Activated T-cell treated with anti-CD3 and anti-CD28 coated beads, Interleukin-2, amount 50 U/mL, for 72 hours (primary cell): ENCODE data around the gene FAH. TPM values are rescaled to one million over a fixed set of nuclear protein-coding genes. Genes with fewer than 3 reads are reported as not detected.
"Not testable (repeated sequence)": the region's sequence is repeated elsewhere in the genome, so short reads cannot be mapped to it uniquely, and the experiment has no call there.

Experiments used
- ATAC-seq, 2 donors: fragments of 150-1000 bp; cut with Tn5 transposase; replicated peaks in 1 of 2; 2 replicates each; pipeline ENCODE4 v1.10.0; 2021; ENCODE audit warnings: moderate library complexity in 2 of 2, mild to moderate bottlenecking in 1 of 2
- DNase-seq, 2 donors: peaks; one replicate each; pipeline ENCODE4 v3.0.0; 2021 to 2022; ENCODE audit warnings: mixed read lengths in 1 of 2
- H3K27ac Mint-ChIP-seq: one replicate; pipeline ENCODE4 v1.8.0; 2022; ENCODE audit warnings: mild to moderate bottlenecking, moderate library complexity, mixed read lengths
- H3K27me3 Mint-ChIP-seq: one replicate; pipeline ENCODE4 v1.8.0; 2022; ENCODE audit warnings: low read depth, mixed read lengths
- H3K36me3 Mint-ChIP-seq, 2 donors: one replicate each; pipeline ENCODE4 v1.8.0; 2022; ENCODE audit warnings: mixed read lengths in 2 of 2, mild to moderate bottlenecking in 1 of 2; ENCODE audit not compliant: insufficient read depth in 2 of 2
- H3K4me1 Mint-ChIP-seq: one replicate; pipeline ENCODE4 v1.8.0; 2022; ENCODE audit warnings: low read depth, mixed read lengths
- H3K4me3 Mint-ChIP-seq, 2 donors: one replicate each; pipeline ENCODE4 v1.8.0; 2022; ENCODE audit warnings: mild to moderate bottlenecking in 2 of 2, mixed read lengths in 2 of 2, moderate library complexity in 2 of 2
- H3K9me3 Mint-ChIP-seq, 2 donors: one replicate each; pipeline ENCODE4 v1.8.0; 2022; ENCODE audit warnings: mixed read lengths in 2 of 2
- total RNA-seq, 2 donors: library from RNA; stranded (reverse); gene quantifications; one replicate each; pipeline ENCODE4 v1.2.3, GENCODE V29; 2022

FAH gene
- total RNA-seq, 2 donors from 2014 or later: 66.3 to 74.3 TPM

GRCh38 chr15:80154336-80154735 is 1.5 kb downstream of the FAH start:
- H3K4me3 Mint-ChIP-seq: peak overlapping the region; percentile 81 to 91
- peaks cover under 1 to 1% of the 10 kb centered on the region in 2 donors for H3K36me3 Mint-ChIP-seq
- ATAC-seq: no peak
- no peak for DNase-seq
- H3K9me3 Mint-ChIP-seq: no peaks in the 10 kb centered on the region
- H3K27me3 Mint-ChIP-seq: no peaks in the 10 kb centered on the region
- H3K27ac Mint-ChIP-seq: peak overlapping the region; percentile 11
- H3K4me1 Mint-ChIP-seq: peaks cover 36% of the 10 kb centered on the region

GRCh38 chr15:80155001-80155377 is 2.2 kb downstream of the FAH start:
- DNase-seq (no peak), ATAC-seq (no peak)
- Mint-ChIP-seq H3K36me3 (peaks cover 3 to 7% of the 10 kb centered on the region in 2 donors), H3K4me1 (peaks cover 42% of the 10 kb centered on the region), H3K27me3 (no peaks in the 10 kb centered on the region), H3K4me3 (peak overlapping the region; percentile 51 to 81), H3K27ac (peak overlapping the region; percentile 11), H3K9me3 (no peaks in the 10 kb centered on the region)

GRCh38 chr15:80155378-80156175 is 2.8 kb downstream of the FAH start:
- peak overlapping the region in 1 of 2 donors; percentile 81 for H3K4me3 Mint-ChIP-seq
- H3K4me1 Mint-ChIP-seq: peaks cover 48% of the 10 kb centered on the region
- not testable (repeated sequence) for H3K9me3 Mint-ChIP-seq, H3K27me3 Mint-ChIP-seq, H3K27ac Mint-ChIP-seq, H3K36me3 Mint-ChIP-seq, ATAC-seq, DNase-seq

GRCh38 chr15:80156176-80156720 is 3.4 kb downstream of the FAH start:
- Mint-ChIP-seq H3K4me3 (no peak overlapping the region), H3K27me3 (no peaks in the 10 kb centered on the region), H3K36me3 (peaks cover 3 to 9% of the 10 kb centered on the region in 2 donors), H3K27ac (no peak overlapping the region), H3K9me3 (no peaks in the 10 kb centered on the region), H3K4me1 (peaks cover 55% of the 10 kb centered on the region)
- DNase-seq (no peak), ATAC-seq (no peak)

- no peaks in the 10 kb centered on the region for H3K27me3 Mint-ChIP-seq
- DNase-seq (no peak), ATAC-seq (no peak)
- peaks cover 3 to 14% of the 10 kb centered on the region in 2 donors for H3K36me3 Mint-ChIP-seq
- H3K4me1 Mint-ChIP-seq: peaks cover 51% of the 10 kb centered on the region
- no peak overlapping the region for H3K27ac Mint-ChIP-seq
- no peaks in the 10 kb centered on the region for H3K9me3 Mint-ChIP-seq
- no peak overlapping the region for H3K4me3 Mint-ChIP-seq
Measured at GRCh38 chr15:80157215-80157614, 4.4 kb downstream of the FAH start.

- peaks cover 7 to 25% of the 10 kb centered on the region in 2 donors for H3K36me3 Mint-ChIP-seq
- DNase-seq: no peak
- H3K27ac Mint-ChIP-seq: no peak overlapping the region
- no peaks in the 10 kb centered on the region for H3K9me3 Mint-ChIP-seq
- no peaks in the 10 kb centered on the region for H3K27me3 Mint-ChIP-seq
- H3K4me1 Mint-ChIP-seq: peaks cover 41% of the 10 kb centered on the region
- ATAC-seq: no peak
- no peak overlapping the region for H3K4me3 Mint-ChIP-seq
Measured at GRCh38 chr15:80159301-80159700, 6.5 kb downstream of the FAH start.

GRCh38 chr15:80159811-80160569 is 7.2 kb downstream of the FAH start:
- Mint-ChIP-seq H3K4me1 (peaks cover 34% of the 10 kb centered on the region), H3K4me3 (peak overlapping the region in 1 of 2 donors; percentile 3), H3K9me3 (no peaks in the 10 kb centered on the region), H3K27ac (no peak overlapping the region), H3K27me3 (no peaks in the 10 kb centered on the region), H3K36me3 (peaks cover 8 to 26% of the 10 kb centered on the region in 2 donors)
- ATAC-seq (peak; percentile 51 to 56), DNase-seq (peak; percentile 7 to 22)

- H3K27ac Mint-ChIP-seq: no peak overlapping the region
- H3K27me3 Mint-ChIP-seq: no peaks in the 10 kb centered on the region
- peak overlapping the region; percentile 3 to 37 for H3K4me3 Mint-ChIP-seq
- peak; percentile 49 to 61 for DNase-seq
- H3K36me3 Mint-ChIP-seq: peaks cover 8 to 26% of the 10 kb centered on the region in 2 donors
- no peaks in the 10 kb centered on the region for H3K9me3 Mint-ChIP-seq
- ATAC-seq: peak; percentile 89 to 93
- peaks cover 27% of the 10 kb centered on the region for H3K4me1 Mint-ChIP-seq
Measured at GRCh38 chr15:80160570-80161156, 7.9 kb downstream of the FAH start.

GRCh38 chr15:80161468-80162016 is 8.7 kb downstream of the FAH start:
- Mint-ChIP-seq H3K9me3 (no peaks in the 10 kb centered on the region), H3K27ac (no peak overlapping the region), H3K4me1 (peaks cover 25% of the 10 kb centered on the region), H3K4me3 (no peak overlapping the region), H3K27me3 (no peaks in the 10 kb centered on the region), H3K36me3 (peaks cover 8 to 26% of the 10 kb centered on the region in 2 donors)
- ATAC-seq: no peak
- no peak for DNase-seq

GRCh38 chr15:80162059-80162554 is 9.3 kb downstream of the FAH start:
- Mint-ChIP-seq H3K27ac (no peak overlapping the region), H3K36me3 (peaks cover 8 to 26% of the 10 kb centered on the region in 2 donors)

GRCh38 chr15:80163217-80163616 is 10.4 kb downstream of the FAH start:
- Mint-ChIP-seq H3K4me1 (peaks cover 25% of the 10 kb centered on the region), H3K36me3 (peaks cover 8 to 26% of the 10 kb centered on the region in 2 donors), H3K27me3 (no peaks in the 10 kb centered on the region), H3K27ac (no peak overlapping the region), H3K4me3 (no peak overlapping the region), H3K9me3 (no peaks in the 10 kb centered on the region)
- DNase-seq: no peak
- ATAC-seq: no peak

More at GRCh38 chr15:80162059-80162554, 9.3 kb downstream of the FAH start:
- ATAC-seq (no peak), DNase-seq (no peak)
- Mint-ChIP-seq H3K9me3 (no peaks in the 10 kb centered on the region), H3K27me3 (no peaks in the 10 kb centered on the region), H3K4me1 (peaks cover 25% of the 10 kb centered on the region), H3K4me3 (no peak overlapping the region)

GRCh38 chr15:80163897-80164296 is 11.1 kb downstream of the FAH start:
- ATAC-seq: no peak
- peaks cover 8 to 27% of the 10 kb centered on the region in 2 donors for H3K36me3 Mint-ChIP-seq
- H3K27ac Mint-ChIP-seq: no peak overlapping the region
- H3K27me3 Mint-ChIP-seq: no peaks in the 10 kb centered on the region
- no peaks in the 10 kb centered on the region for H3K9me3 Mint-ChIP-seq
- H3K4me1 Mint-ChIP-seq: peaks cover 25% of the 10 kb centered on the region
- no peak for DNase-seq
- H3K4me3 Mint-ChIP-seq: no peak overlapping the region
